HUES64 (cell line): ENCODE data around the gene NFATC3.

Experiments used
- H3K27ac ChIP-seq: 2 replicates; pipeline ENCODE4 v1.7.0; 2013; ENCODE audit warnings: low read depth, low read length, inconsistent platforms
- H3K27me3 ChIP-seq: 2 replicates; pipeline ENCODE4 v1.6.1; 2013; ENCODE audit warnings: mild to moderate bottlenecking, low read length; ENCODE audit not compliant: insufficient read depth
- H3K36me3 ChIP-seq: 2 replicates; pipeline ENCODE4 v1.6.1; 2013; ENCODE audit warnings: mild to moderate bottlenecking, low read length; ENCODE audit not compliant: insufficient read depth
- H3K4me1 ChIP-seq: 2 replicates; pipeline ENCODE4 v1.6.1; 2013; ENCODE audit warnings: mild to moderate bottlenecking, low read length, moderate library complexity; ENCODE audit not compliant: insufficient read depth
- H3K4me3 ChIP-seq: 2 replicates; pipeline ENCODE4 v1.5.1; 2013; ENCODE audit warnings: mild to moderate bottlenecking, low read length, moderate library complexity
- H3K9ac ChIP-seq: 2 replicates; pipeline ENCODE4 v1.6.1; 2013; ENCODE audit warnings: mild to moderate bottlenecking, low read depth, low read length
- H3K9me3 ChIP-seq: 2 replicates; pipeline ENCODE4 v1.6.1; 2013; ENCODE audit warnings: low read depth, low read length; ENCODE audit not compliant: insufficient read depth
- WGBS: fragments of 150-250, 120-280 bp; methylation state at CpG from one replicate; pipeline ENCODE4 v1.1.7; 2013; ENCODE audit warnings: missing lambda C conversion rate; 5-methylcytosine and 5-hydroxymethylcytosine counted together

Gene NFATC3

GRCh38 chr16:68227850-68228553, 142.8 kb downstream of the NFATC3 start:
- no peak overlapping the region for H3K27ac ChIP-seq
- H3K4me3 ChIP-seq: no peak overlapping the region
- 90% methylated on average over 2 of the region's 2 CpGs for WGBS
- no peak overlapping the region for H3K9ac ChIP-seq
- no peaks in the 10 kb centered on the region for H3K4me1 ChIP-seq
- H3K27me3 ChIP-seq: no peaks in the 10 kb centered on the region
- peaks cover 57% of the 10 kb centered on the region for H3K36me3 ChIP-seq
- no peaks in the 10 kb centered on the region for H3K9me3 ChIP-seq

GRCh38 chr16:68228652-68229051, 143.5 kb downstream of the NFATC3 start:
- Histone ChIP-seq H3K9me3 (no peaks in the 10 kb centered on the region), H3K9ac (no peak overlapping the region), H3K36me3 (peaks cover 63% of the 10 kb centered on the region), H3K27me3 (no peaks in the 10 kb centered on the region), H3K4me1 (0 out of 2 replicates have a peak, but pooled peaks cover 2% of the 10 kb centered on the region), H3K4me3 (no peak overlapping the region), H3K27ac (no peak overlapping the region)
- 100% methylated on average over 3 of the region's 3 CpGs for WGBS

- Histone ChIP-seq H3K9me3 (no peaks in the 10 kb centered on the region), H3K27ac (no peak overlapping the region), H3K4me3 (no peak overlapping the region), H3K9ac (no peak overlapping the region), H3K4me1 (peaks cover 11% of the 10 kb centered on the region), H3K27me3 (peaks cover 2% of the 10 kb centered on the region; the same call in 1 of the 2 replicates), H3K36me3 (peaks cover 64% of the 10 kb centered on the region)
- WGBS: 77% methylated on average over 4 of the region's 4 CpGs
These were observed 144.4 kb downstream of the NFATC3 start for GRCh38 chr16:68229431-68230175.

GRCh38 chr16:68230176-68230571, 145.0 kb downstream of the NFATC3 start:
- H3K36me3 ChIP-seq: peaks cover 64% of the 10 kb centered on the region
- H3K27me3 ChIP-seq: peaks cover 7% of the 10 kb centered on the region
- H3K4me3 ChIP-seq: no peak overlapping the region
- no peak overlapping the region for H3K9ac ChIP-seq
- H3K9me3 ChIP-seq: no peaks in the 10 kb centered on the region
- no peak overlapping the region for H3K27ac ChIP-seq
- 95% methylated on average over 9 of the region's 9 CpGs for WGBS
- peaks cover 14% of the 10 kb centered on the region for H3K4me1 ChIP-seq

- Histone ChIP-seq H3K9me3 (no peaks in the 10 kb centered on the region), H3K4me1 (peaks cover 14% of the 10 kb centered on the region), H3K36me3 (peaks cover 64% of the 10 kb centered on the region), H3K27ac (no peak overlapping the region), H3K27me3 (peaks cover 14% of the 10 kb centered on the region), H3K9ac (no peak overlapping the region), H3K4me3 (no peak overlapping the region)
- 94% methylated on average over 12 of the region's 12 CpGs for WGBS
These were observed 145.8 kb downstream of the NFATC3 start for GRCh38 chr16:68230956-68231355.

- peaks cover 58% of the 10 kb centered on the region for H3K36me3 ChIP-seq
- H3K4me1 ChIP-seq: peaks cover 15% of the 10 kb centered on the region
- no peaks in the 10 kb centered on the region for H3K9me3 ChIP-seq
- 95% methylated on average over 26 of the region's 26 CpGs for WGBS
- H3K4me3 ChIP-seq: no peak overlapping the region
- peaks cover 19% of the 10 kb centered on the region for H3K27me3 ChIP-seq
- H3K9ac ChIP-seq: no peak overlapping the region
- no peak overlapping the region for H3K27ac ChIP-seq
These were observed 146.4 kb downstream of the NFATC3 start for GRCh38 chr16:68231384-68232136.

- Histone ChIP-seq H3K27ac (no peak overlapping the region), H3K36me3 (peaks cover 53% of the 10 kb centered on the region), H3K4me1 (peaks cover 20% of the 10 kb centered on the region), H3K9me3 (no peaks in the 10 kb centered on the region), H3K27me3 (peaks cover 24% of the 10 kb centered on the region), H3K9ac (no peak overlapping the region), H3K4me3 (no peak overlapping the region)
- WGBS: 95% methylated on average over 16 of the region's 16 CpGs
These were observed 147.2 kb downstream of the NFATC3 start for GRCh38 chr16:68232335-68232734.

GRCh38 chr16:68233085-68233834, 148.1 kb downstream of the NFATC3 start:
- Histone ChIP-seq H3K9me3 (no peaks in the 10 kb centered on the region), H3K4me3 (no peak overlapping the region), H3K36me3 (peaks cover 48% of the 10 kb centered on the region), H3K4me1 (peaks cover 20% of the 10 kb centered on the region), H3K9ac (no peak overlapping the region), H3K27ac (no peak overlapping the region), H3K27me3 (peaks cover 24% of the 10 kb centered on the region)
- WGBS: 86% methylated on average over 5 of the region's 5 CpGs

GRCh38 chr16:68233835-68234187, 148.6 kb downstream of the NFATC3 start:
- Histone ChIP-seq H3K4me1 (peaks cover 20% of the 10 kb centered on the region), H3K9me3 (no peaks in the 10 kb centered on the region), H3K4me3 (0 out of 2 replicates have a peak overlapping the region, but pooled peaks have one; percentile 60), H3K27me3 (peaks cover 24% of the 10 kb centered on the region), H3K27ac (no peak overlapping the region), H3K9ac (no peak overlapping the region), H3K36me3 (peaks cover 45% of the 10 kb centered on the region)
- WGBS: 91% methylated on average over 8 of the region's 8 CpGs

GRCh38 chr16:68234188-68235107, 149.3 kb downstream of the NFATC3 start:
- Histone ChIP-seq H3K9me3 (no peaks in the 10 kb centered on the region), H3K4me3 (peak overlapping the region; percentile 60), H3K27ac (no peak overlapping the region), H3K36me3 (peaks cover 39% of the 10 kb centered on the region), H3K4me1 (peaks cover 20% of the 10 kb centered on the region), H3K27me3 (peaks cover 24% of the 10 kb centered on the region), H3K9ac (no peak overlapping the region)
- 76% methylated on average over 12 of the region's 13 CpGs for WGBS
